A549 (cell line): ENCODE data around the gene CRTAP.

Experiments used
- TF ChIP-seq, protein P1 (sequence below): fragments of 450-650 bp; IDR thresholded peaks from 2 replicates; pipeline ENCODE4 v1.6.1; 2014; ENCODE audit warnings: antibody characterized with exemption
- TF ChIP-seq, protein P2 (sequence below): fragments of >200 bp; sonication (Bioruptor Twin); formaldehyde crosslinking; IDR thresholded peaks from 3 replicates; pipeline ENCODE4 v1.5.1; 2016

DNA sequence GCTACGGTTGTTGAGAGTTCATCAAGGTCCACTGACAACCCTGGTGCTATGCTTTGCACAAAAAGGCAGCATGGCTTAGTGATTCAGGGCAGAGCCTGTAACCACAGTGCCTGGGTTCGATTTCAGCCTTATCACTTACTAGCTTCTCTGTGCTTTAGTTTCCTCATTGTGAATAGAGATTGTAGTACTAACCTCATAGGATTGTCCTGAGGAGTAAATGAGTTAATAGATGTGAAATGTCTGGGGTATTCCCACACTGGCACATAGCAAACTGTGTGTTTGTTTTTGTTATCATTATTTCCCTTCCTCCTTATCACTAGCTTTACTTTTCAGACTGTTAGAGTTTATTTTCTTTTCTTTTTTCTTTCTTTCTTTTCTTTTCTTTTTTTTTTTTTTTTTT is 16.3 kb downstream of the CRTAP start:
- TF ChIP-seq, protein P1, sequence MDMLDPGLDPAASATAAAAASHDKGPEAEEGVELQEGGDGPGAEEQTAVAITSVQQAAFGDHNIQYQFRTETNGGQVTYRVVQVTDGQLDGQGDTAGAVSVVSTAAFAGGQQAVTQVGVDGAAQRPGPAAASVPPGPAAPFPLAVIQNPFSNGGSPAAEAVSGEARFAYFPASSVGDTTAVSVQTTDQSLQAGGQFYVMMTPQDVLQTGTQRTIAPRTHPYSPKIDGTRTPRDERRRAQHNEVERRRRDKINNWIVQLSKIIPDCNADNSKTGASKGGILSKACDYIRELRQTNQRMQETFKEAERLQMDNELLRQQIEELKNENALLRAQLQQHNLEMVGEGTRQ = no peak
- TF ChIP-seq, protein P2, sequence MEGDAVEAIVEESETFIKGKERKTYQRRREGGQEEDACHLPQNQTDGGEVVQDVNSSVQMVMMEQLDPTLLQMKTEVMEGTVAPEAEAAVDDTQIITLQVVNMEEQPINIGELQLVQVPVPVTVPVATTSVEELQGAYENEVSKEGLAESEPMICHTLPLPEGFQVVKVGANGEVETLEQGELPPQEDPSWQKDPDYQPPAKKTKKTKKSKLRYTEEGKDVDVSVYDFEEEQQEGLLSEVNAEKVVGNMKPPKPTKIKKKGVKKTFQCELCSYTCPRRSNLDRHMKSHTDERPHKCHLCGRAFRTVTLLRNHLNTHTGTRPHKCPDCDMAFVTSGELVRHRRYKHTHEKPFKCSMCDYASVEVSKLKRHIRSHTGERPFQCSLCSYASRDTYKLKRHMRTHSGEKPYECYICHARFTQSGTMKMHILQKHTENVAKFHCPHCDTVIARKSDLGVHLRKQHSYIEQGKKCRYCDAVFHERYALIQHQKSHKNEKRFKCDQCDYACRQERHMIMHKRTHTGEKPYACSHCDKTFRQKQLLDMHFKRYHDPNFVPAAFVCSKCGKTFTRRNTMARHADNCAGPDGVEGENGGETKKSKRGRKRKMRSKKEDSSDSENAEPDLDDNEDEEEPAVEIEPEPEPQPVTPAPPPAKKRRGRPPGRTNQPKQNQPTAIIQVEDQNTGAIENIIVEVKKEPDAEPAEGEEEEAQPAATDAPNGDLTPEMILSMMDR = no peak
